ENCODE results near the gene TIGD4.

DNA sequence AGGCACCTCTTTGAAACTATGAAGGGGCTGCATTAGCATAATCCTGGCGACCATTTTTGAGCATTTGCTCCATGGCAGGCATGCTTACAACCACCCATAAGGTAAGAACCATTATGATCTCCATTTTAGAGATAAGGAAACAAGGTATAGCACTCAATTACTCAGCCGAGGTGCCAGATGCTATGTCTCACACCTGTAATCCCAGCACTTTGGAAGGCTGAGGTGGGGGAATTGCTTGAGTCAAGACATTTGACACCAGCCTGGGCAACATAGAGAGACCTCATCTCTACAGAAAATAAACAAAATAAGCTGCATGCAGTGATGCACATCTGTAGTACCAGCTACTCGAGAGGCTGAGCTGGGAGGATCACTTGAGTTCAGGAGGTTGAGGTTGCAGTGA is 43.6 kb downstream of the TIGD4 start:
- TF ChIP-seq POLR2A (IDR thresholded peaks at IDR 0.05; ENCODE audit: low read length) (no peak), GATA1 (IDR thresholded peaks at IDR 0.05; ENCODE audit: low read depth, low read length) (no peak)

Data from erythroblast (primary cell).